22Rv1 (cell line): ENCODE measurements around the gene ASXL2.

Experiments
- ZFX ChIP-seq: fragments of 450-650 bp; IDR thresholded peaks from 2 replicates; pipeline ENCODE4 v1.6.1; 2017; ENCODE audit warnings: antibody characterized with exemption, borderline replicate concordance
- TF ChIP-seq, protein P1 (sequence below): fragments of 450-650 bp; IDR thresholded peaks from 2 replicates; pipeline ENCODE4 v1.5.1; 2017; ENCODE audit warnings: mild to moderate bottlenecking

GRCh38 chr2:25922501-25922900 lies 44.2 kb upstream of the ASXL2 start:
- TF ChIP-seq, protein P1, sequence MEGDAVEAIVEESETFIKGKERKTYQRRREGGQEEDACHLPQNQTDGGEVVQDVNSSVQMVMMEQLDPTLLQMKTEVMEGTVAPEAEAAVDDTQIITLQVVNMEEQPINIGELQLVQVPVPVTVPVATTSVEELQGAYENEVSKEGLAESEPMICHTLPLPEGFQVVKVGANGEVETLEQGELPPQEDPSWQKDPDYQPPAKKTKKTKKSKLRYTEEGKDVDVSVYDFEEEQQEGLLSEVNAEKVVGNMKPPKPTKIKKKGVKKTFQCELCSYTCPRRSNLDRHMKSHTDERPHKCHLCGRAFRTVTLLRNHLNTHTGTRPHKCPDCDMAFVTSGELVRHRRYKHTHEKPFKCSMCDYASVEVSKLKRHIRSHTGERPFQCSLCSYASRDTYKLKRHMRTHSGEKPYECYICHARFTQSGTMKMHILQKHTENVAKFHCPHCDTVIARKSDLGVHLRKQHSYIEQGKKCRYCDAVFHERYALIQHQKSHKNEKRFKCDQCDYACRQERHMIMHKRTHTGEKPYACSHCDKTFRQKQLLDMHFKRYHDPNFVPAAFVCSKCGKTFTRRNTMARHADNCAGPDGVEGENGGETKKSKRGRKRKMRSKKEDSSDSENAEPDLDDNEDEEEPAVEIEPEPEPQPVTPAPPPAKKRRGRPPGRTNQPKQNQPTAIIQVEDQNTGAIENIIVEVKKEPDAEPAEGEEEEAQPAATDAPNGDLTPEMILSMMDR = no peak
- TF ChIP-seq ZFX = no peak
